DOHH2 (cell line): ENCODE measurements around the gene ARHGAP23.

Source experiments
- CTCF ChIP-seq: fragments of 200-600 bp; sonication (generic); IDR thresholded peaks from one replicate; pipeline ENCODE4 v1.5.1; 2014; ENCODE audit warnings: antibody characterized with exemption, mild to moderate bottlenecking, low read depth, low read length; ENCODE audit not compliant: poor library complexity, severe bottlenecking
- EZH2phosphoT487 ChIP-seq: fragments of 200-600 bp; sonication (generic); IDR thresholded peaks from 2 replicates; pipeline ENCODE4 v1.6.1; 2017; ENCODE audit warnings: borderline replicate concordance, mild to moderate bottlenecking, antibody characterized with exemption, low read length, moderate library complexity, mixed read lengths

- TF ChIP-seq CTCF (no peak), EZH2phosphoT487 (no peak)
Measured at GRCh38 chr17:38560503-38561318, 132.4 kb downstream of the ARHGAP23 start.
